GM21390 (cell line): ENCODE results near the gene CNOT1.
"Not testable (repeated sequence)": the region's sequence is repeated elsewhere in the genome, so short reads cannot be mapped to it uniquely, and the experiment has no call there.

Experiments
- ATAC-seq: cut with Tn5 transposase; IDR thresholded peaks from one replicate; pipeline ENCODE4 v1.9.1; 2021; ENCODE audit not compliant: unreplicated experiment

CNOT1 gene

GRCh38 chr16:58503863-58504688 lies 125.5 kb downstream of the CNOT1 start:
- ATAC-seq = no peak

- no peak for ATAC-seq
These were observed 126.3 kb downstream of the CNOT1 start for GRCh38 chr16:58503166-58503862.

GRCh38 chr16:58502217-58502921 lies 127.3 kb downstream of the CNOT1 start:
- ATAC-seq = no peak

- ATAC-seq = no peak
These were observed 128.1 kb downstream of the CNOT1 start for GRCh38 chr16:58501242-58502131.

GRCh38 chr16:58500430-58501241 lies 129.0 kb downstream of the CNOT1 start:
- no peak for ATAC-seq

GRCh38 chr16:58499615-58500351 lies 129.8 kb downstream of the CNOT1 start, which contains the start of gene NDRG4:
TSS of gene NDRG4 (plus strand) at chr16:58500143. CDS start at chr16:58500249, 106 bp downstream.
- ATAC-seq = no peak

- ATAC-seq = no peak
These were observed 130.5 kb downstream of the CNOT1 start for GRCh38 chr16:58499092-58499511.

- ATAC-seq = no peak
These were observed 131.1 kb downstream of the CNOT1 start for GRCh38 chr16:58498341-58499091.

GRCh38 chr16:58497935-58498334 lies 131.7 kb downstream of the CNOT1 start:
- ATAC-seq = no peak

GRCh38 chr16:58497468-58497867 lies 132.2 kb downstream of the CNOT1 start:
- ATAC-seq = no peak

- no peak for ATAC-seq
These were observed 133.9 kb downstream of the CNOT1 start for GRCh38 chr16:58495521-58496331.

GRCh38 chr16:58494981-58495520 lies 134.6 kb downstream of the CNOT1 start:
- peak; percentile 78 for ATAC-seq

GRCh38 chr16:58493756-58494431 lies 135.7 kb downstream of the CNOT1 start:
- no peak for ATAC-seq

GRCh38 chr16:58492735-58493134 lies 136.9 kb downstream of the CNOT1 start:
- no peak for ATAC-seq

- ATAC-seq = no peak
These were observed 137.6 kb downstream of the CNOT1 start for GRCh38 chr16:58492066-58492465.

GRCh38 chr16:58490539-58490938 lies 139.1 kb downstream of the CNOT1 start:
- not testable (repeated sequence) for ATAC-seq

- ATAC-seq = no peak
These were observed 139.6 kb downstream of the CNOT1 start for GRCh38 chr16:58490065-58490464.
